IPS-18c (cell line): Measurements from ENCODE around the gene PELI2.

Experiments used
- H3K4me3 ChIP-seq: 2 replicates; pipeline ENCODE4 v1.7.0; 2013; ENCODE audit warnings: low read depth, mild to moderate bottlenecking, low read length, moderate library complexity; ENCODE audit not compliant: insufficient read depth
- H3K9me3 ChIP-seq: one replicate; pipeline ENCODE4 v1.6.1; 2013; ENCODE audit warnings: mild to moderate bottlenecking, low read length, moderate library complexity; ENCODE audit not compliant: control insufficient read depth, insufficient read depth

The PELI2 gene

DNA sequence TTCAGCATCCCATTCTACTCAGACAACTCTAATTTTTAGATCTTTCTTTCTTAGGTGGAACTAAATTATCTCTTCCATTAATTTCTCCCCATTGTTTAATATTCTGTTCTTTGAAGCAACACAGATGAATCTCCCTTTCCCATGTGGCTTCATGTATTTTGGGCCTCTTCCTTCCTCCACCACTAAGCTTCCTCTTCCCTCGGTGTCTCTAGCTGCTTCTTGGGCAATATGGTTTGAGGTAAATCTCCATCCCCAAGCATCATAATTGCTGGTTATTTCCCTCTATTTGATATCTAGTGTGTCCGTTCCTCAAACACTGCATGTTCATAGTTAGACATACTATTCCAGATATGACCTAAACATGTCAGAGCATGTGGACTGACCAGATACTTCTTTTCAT is 119.2 kb downstream of the PELI2 start:
- no peak overlapping the region for H3K4me3 ChIP-seq
- no peaks in the 10 kb centered on the region for H3K9me3 ChIP-seq

DNA sequence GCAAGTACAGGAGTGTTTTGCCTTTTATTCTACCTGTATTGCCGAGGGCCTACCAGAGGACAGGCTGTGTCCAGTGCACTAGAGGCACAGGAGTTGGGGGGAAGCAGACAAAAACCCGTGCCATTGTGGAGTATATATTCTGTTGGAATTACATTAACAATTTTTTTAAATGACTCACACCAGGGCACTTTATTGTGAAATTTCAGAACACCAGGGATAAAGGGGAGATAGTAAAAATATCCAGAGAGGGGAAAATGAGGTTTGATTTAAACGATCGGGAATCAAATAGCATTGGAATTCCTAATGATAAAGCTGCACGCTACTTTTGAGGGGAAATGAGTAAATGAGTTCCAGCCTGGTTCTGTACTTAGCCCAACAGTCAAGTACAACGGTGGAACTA is 123.2 kb downstream of the PELI2 start:
- Histone ChIP-seq H3K4me3 (no peak overlapping the region), H3K9me3 (no peaks in the 10 kb centered on the region)

DNA sequence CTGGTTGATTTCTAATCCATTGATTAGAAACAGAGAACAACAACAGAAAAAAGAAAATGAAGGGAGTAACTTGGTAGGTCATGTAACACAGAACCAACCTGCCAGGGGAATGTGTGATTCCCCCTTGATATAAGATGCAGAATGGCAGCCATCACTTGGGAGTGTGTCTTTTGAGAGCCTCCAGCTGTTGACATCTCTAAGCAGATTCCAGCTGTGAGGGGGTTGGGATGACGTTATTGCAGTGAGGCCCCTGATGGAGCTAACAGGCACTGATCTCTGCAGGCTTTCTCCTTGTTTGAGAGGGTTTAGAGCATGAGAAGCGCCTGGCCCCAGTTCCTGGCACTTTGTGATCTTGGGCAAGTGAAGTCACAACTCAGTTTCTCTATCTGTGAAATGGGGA is 124.9 kb downstream of the PELI2 start:
- H3K9me3 ChIP-seq: no peaks in the 10 kb centered on the region
- H3K4me3 ChIP-seq: no peak overlapping the region

DNA sequence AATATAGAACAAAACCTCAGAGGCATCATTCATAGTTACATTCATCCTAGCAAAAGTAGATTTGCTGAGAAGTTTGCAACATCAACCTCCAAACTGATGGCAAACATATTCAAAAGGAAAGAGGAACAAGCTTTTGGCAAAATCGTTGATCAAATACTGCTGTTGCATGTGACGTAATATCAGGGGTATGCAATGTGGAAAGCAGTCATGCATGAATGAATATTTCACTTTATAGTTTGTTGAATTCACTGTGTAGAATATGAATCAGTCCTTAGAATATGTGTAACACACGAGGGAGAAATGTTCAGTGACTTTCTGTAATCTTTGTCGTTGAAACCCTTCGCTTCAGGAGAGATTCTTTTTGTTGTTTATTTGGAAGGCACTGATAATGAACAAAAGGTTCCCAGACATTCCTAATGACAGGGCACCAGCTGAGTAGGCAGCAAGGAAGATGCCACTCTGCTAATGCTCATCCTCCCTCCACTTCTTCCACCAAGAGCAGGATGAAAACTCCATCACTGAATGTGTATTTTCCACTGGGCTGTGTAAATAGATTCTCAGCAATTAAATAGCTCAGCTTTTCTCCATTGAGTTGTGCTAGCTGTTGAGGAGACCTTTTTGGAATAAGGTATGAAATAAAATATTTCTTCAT is 126.1 kb downstream of the PELI2 start:
- Histone ChIP-seq H3K4me3 (no peak overlapping the region), H3K9me3 (no peaks in the 10 kb centered on the region)

DNA sequence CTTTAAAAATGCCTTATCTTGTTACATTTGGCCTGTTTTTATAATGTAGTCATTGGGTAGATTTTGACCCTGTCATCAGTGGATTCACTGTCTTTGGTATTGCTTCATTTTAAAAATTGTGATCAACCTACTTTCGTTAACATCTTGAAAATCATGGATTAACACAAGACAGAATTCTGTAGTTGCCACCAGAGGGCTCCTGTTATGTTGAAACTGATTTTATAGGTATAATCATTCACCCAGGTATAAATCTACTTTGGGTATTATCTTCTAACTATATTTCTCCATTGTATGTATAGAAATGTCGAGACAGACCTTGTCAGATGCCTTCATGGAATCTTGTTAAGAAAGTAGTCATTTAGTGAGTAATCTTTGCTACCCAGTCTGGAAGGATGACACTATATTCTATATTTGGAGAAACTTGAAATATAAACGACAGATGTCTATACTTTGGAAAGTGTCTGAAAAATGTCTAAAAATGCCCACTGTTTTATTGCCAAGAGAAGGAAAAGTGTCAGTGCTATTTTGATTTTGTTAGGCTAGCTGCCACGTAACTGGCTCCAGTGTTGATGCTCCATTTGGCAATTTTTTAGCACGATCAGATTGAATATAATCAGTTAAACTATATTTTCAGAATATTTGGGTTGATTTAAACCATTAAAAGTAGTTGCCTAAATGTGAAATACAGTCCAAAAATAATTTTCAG is 129.4 kb downstream of the PELI2 start:
- H3K9me3 ChIP-seq: no peaks in the 10 kb centered on the region
- no peak overlapping the region for H3K4me3 ChIP-seq

DNA sequence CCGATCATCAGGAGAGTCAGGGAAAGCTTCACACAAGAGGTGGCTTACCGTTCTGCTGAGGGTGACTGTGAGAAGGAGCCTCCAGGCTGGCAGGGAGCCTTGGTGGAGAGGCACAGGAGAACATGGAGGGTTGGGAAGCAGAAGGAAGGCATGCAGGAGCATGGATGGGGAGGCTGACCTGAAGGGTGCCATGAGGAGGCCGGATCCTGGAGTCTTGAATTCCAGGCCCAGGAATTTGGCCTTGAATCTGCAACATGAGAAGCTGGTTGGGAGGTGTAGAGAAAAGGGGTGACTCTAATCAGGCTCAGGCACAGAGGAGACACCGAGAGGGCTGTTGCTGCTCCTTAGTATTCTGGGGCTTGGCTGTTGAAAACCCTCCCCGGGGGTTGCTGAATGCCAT is 130.2 kb downstream of the PELI2 start:
- no peaks in the 10 kb centered on the region for H3K9me3 ChIP-seq

DNA sequence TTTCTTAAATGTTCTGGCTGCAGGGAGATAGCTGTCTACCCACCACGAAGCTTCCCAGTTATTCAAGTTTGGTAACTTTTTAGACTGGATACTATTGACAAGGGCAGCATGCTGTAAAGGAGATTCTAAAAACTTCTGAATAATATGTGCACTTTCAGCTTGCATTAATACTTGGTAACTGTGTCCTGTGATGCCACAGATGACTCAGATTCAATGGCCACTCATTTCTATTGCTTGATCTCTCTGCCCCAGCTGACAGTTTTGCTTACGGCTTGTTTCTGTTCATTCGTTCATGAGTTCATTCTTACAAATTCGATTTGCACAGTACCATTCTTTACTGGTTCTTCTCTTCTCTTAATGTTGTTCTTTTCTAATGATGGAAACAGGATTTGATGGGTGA is 142.8 kb downstream of the PELI2 start:
- H3K4me3 ChIP-seq: no peak overlapping the region
- H3K9me3 ChIP-seq: no peaks in the 10 kb centered on the region

More for the DNA sequence above, 130.2 kb downstream of the PELI2 start:
- no peak overlapping the region for H3K4me3 ChIP-seq

DNA sequence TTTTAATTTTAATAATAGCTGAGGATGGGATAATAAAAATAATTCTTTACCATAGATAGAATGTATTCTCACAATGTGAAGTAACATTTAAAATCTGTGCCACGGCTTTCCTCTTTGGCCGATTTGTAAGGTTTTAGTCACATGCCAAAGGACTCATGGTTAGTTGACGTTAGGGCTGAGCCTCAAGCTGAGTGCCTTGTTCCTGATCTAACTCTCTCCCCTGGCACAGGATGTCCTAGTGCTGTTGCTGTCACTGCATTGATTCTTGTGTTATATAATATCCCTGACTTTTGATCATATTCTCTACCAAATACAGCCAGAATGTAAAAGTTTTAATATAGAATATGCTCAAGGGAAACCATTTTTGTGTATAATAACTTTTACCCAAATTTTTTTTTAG is 144.3 kb downstream of the PELI2 start:
- no peaks in the 10 kb centered on the region for H3K9me3 ChIP-seq
- no peak overlapping the region for H3K4me3 ChIP-seq

DNA sequence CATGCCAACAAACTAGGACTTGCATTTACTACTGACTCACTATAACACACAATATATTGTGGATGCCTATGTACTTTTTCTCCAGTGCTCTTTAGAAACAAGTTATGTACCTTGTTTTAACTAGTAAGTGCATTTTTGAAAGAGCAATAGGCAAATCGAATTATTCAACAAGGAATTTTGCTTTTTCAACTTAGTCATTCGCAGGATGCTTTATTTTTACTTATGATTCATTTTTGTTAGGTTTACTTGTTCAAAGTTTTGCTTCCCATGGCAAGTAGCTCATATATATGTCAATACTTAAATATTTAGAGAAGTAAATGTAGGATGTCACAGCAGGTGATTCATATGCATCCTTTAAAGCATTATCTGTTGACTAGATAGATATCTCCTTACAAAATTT is 149.8 kb downstream of the PELI2 start:
- H3K4me3 ChIP-seq: no peak overlapping the region
- no peaks in the 10 kb centered on the region for H3K9me3 ChIP-seq

DNA sequence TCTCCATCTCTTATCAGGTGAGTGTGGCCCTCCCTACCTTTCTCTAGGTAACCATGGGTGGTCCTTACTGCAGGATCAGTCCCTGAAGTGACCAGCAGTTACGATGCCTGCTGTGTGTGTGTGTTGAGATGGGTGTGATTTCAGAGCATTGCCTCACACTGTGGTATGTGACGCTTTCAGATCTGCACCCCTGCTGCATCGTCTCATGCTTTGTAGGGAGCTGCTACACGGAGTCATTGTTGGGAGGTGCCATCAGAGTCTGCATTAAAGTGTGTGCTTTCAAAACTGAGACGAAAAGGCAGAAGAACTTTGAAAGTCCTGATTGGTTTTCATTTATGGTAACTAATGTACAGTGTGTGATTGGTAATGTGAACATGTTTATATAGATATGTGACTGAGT is 150.5 kb downstream of the PELI2 start:
- no peaks in the 10 kb centered on the region for H3K9me3 ChIP-seq
- no peak overlapping the region for H3K4me3 ChIP-seq

DNA sequence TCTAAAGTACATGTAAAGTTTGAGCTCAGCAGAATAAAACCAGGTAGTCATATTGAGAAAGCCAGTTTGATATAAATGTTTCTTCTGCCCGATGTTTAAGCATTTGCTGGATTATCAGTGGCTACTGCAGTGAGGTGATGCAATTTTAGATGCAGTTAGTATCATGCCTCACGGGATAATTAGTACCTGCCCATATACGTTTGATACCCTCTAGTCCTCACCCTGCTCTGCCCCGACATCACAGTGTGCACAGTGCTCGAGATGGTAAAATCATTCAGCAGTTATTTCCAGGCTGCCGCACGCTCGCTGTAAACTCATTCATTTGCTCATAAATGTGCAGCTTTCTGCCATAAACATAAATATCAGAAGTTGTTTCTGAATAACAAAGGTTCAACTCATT is 152.7 kb downstream of the PELI2 start:
- Histone ChIP-seq H3K4me3 (no peak overlapping the region), H3K9me3 (no peaks in the 10 kb centered on the region)

DNA sequence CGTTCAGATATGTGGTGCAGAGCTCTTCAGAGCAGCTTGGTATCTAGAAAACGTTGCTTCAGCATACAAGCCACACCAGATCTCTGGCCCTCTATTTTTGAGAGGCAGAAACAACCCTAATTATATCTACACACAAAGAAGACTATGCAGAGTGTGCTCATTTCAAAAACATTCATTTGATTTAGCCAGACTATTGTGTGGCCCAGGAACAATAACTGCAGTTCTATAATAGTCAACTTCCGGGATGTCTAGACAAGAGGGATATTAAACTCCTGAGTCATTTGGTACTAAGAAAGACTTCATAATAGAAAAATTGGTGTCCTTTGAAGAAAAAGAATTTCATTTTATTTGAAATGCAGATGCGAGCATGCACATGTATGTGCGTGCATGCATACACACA is 153.8 kb downstream of the PELI2 start:
- no peak overlapping the region for H3K4me3 ChIP-seq
- H3K9me3 ChIP-seq: no peaks in the 10 kb centered on the region

DNA sequence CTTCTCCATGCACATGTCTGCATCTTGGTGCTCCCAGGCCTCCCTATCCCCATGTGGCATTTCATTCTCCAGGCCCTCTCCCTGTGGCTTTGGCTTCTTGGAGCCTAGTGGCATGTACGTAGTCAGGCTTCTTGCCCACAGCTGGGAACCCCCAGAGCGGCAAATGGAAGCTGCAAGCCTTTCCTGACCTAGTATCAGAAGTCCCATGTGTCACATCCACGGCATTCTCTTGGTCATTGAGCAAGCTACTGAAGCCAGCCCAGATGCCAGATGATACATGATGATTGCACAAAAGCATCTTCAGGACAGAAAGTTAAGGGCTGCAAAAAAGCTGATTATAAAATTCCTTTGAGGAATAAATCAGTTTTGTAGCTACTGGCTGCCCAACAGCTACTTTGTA is 154.9 kb downstream of the PELI2 start:
- Histone ChIP-seq H3K9me3 (peaks cover 4% of the 10 kb centered on the region), H3K4me3 (no peak overlapping the region)

DNA sequence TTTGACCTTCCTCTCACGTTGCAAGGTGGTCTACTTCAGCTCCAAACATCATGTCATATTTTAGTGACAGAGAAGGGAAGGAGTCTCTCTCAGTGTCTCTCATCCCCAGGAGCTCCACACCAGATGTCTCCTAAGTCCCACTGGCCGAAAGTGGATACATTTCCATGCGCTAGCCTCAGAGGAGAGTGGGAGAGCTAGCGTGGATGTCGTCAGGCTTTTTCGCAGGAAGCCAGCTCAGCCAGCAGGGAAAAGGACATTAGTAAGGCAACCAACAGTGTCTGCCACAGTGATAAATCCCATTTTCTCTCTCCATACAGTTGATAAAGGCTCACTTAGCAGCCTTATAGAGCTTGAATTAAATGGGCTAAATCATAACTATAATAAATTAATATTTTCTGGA is 155.7 kb downstream of the PELI2 start:
- Histone ChIP-seq H3K9me3 (peaks cover 4% of the 10 kb centered on the region), H3K4me3 (no peak overlapping the region)

DNA sequence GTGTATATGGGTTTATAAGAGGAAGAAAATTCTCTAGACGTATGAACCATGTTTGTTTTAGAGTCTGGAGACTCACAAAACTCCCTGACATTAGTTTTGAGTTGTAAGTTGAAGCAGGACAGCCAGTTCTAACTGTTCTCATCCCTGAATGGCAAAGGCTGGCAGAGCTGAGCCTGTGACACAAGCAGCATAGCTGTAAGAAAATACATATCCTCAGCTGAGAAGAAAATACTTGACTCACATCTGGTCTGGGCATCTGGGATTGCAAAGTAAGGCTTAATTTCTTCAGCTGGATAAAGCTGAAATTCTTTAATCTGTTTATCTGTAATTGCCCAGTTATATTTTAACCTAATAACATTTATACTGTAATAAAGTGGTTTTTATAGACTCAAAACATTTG is 156.3 kb downstream of the PELI2 start:
- peaks cover 4% of the 10 kb centered on the region for H3K9me3 ChIP-seq

DNA sequence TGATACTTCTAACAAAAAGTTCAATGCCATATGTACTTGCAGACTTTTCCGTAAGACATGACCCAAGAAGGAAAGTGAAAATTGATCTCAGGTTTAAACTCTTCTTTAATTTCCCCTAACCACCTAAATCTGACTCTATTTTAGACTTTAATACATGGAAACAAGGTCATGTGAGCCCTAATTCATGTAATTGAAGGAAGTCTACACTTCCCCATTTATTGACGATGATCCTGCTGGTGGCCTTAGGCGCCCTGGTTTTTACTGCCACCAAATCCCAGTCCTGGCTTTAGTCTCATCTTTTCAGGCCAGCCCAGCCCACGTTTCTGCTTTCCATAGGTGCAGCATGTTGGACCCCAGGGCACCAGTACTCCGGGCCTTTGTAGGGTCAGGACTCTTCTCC is 157.9 kb downstream of the PELI2 start:
- peaks cover 4% of the 10 kb centered on the region for H3K9me3 ChIP-seq
- H3K4me3 ChIP-seq: no peak overlapping the region

More for the DNA sequence above, 156.3 kb downstream of the PELI2 start:
- no peak overlapping the region for H3K4me3 ChIP-seq

DNA sequence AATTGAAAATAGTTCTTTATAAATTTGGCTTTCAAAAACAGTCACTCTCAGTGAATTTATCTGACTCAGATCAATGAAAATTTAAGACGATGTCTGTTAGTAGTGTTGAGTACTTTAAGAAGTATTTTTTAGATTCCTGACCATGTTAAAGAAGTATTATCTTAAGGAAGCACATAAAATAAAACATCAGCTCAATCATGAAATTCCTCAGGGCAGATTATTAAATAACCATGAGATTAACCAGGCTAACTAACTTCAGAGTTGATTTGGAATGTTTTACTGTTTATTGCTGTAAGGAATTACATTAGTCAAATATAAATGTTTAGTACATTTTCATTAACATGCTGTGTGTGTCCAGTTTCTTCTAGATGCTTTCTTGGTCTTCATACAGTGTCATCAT is 160.2 kb downstream of the PELI2 start:
- Histone ChIP-seq H3K4me3 (no peak overlapping the region), H3K9me3 (peaks cover 4% of the 10 kb centered on the region)

DNA sequence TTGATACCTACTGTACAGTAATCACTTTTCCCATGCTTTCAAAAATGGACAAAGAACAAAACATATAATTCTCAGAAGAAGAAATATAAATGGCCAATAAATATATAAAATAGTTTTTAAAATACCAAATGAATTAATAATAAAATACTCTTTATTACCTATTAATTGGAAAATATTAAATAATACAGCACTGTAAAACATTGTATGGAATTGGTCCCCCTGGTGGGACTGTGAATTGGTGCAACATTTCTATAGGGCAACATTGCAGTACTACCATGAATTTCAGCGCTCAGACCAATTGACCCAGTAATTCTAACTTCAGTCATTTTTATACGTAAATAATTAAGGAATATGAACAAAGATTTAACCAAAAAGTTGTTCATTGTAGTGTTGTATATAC is 162.6 kb downstream of the PELI2 start:
- peaks cover 4% of the 10 kb centered on the region for H3K9me3 ChIP-seq
- no peak overlapping the region for H3K4me3 ChIP-seq

DNA sequence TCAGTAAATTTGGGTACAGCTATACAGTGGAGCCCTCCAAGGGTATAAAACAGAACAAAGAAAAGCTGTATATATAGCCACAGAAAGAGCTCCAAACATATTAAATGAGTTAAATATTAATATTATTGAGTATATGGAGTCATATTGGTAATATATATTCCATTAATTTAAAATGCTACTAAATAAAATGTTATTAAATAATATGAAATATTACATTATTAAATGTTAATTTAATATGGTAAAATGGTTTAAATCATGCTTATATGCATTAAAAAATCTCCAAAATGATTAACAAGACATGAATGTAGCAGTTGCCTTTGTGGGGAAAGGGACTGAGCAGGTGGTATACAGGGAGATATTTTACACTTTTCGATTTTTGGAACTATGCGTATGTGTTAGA is 164.0 kb downstream of the PELI2 start:
- H3K4me3 ChIP-seq: no peak overlapping the region
- H3K9me3 ChIP-seq: peaks cover 4% of the 10 kb centered on the region
